Measurements from ENCODE around the gene CREB1. TPM values are rescaled to one million over a fixed set of nuclear protein-coding genes. Genes with fewer than 3 reads are reported as not detected.

CREB1 gene
- total RNA-seq, 2 donors from 2014 or later, result 87.1 to 105 TPM

Other genes starting within 250 kb of the CREB1 start
- 10 to 100 TPM; 43.4 to 61.2 TPM for gene METTL21A, start 95.4 kb downstream of the CREB1 start, total RNA-seq
- 10 to 100 TPM; 19.8 to 22.4 TPM for gene CCNYL1, start 181.7 kb downstream of the CREB1 start, total RNA-seq
- gene FZD5, start 239.9 kb downstream of the CREB1 start, total RNA-seq, result 1,000 to 10,000 TPM; 1,055 to 1,188 TPM